Gastroesophageal sphincter (tissue), 3 donors: ENCODE data around the gene APOBEC3A.

Experiments used
- CTCF ChIP-seq, 4 experiments: fragments of 200-600 bp in 2 of 4; fragments of 450-650 bp in 2 of 4; sonication (generic) in 1 of 4; IDR thresholded peaks; one replicate each; pipeline ENCODE4 v1.5.1; 2017 to 2019; ENCODE audit warnings: antibody characterized with exemption in 4 of 4, mild to moderate bottlenecking in 2 of 4, moderate library complexity in 2 of 4
- EP300 ChIP-seq: sonication (generic); formaldehyde crosslinking; IDR thresholded peaks from one replicate; pipeline ENCODE4 v1.6.1; 2017; ENCODE audit warnings: antibody characterized with exemption, mild to moderate bottlenecking
- POLR2A ChIP-seq, 2 donors: fragments of 450-650 bp; IDR thresholded peaks; one replicate each; pipeline ENCODE4 v1.6.1; 2017; ENCODE audit warnings: antibody characterized with exemption in 2 of 2, mild to moderate bottlenecking in 2 of 2, moderate library complexity in 1 of 2
- POLR2AphosphoS5 ChIP-seq: sonication (generic); formaldehyde crosslinking; IDR thresholded peaks from one replicate; pipeline ENCODE4 v1.6.1; 2017; ENCODE audit warnings: antibody characterized with exemption

- TF ChIP-seq CTCF (IDR thresholded peaks at IDR 0.05) (no peak), POLR2A (IDR thresholded peaks at IDR 0.05) (no peak), EP300 (no peak), POLR2AphosphoS5 (no peak)
Observed at GRCh38 chr22:38942702-38943101, 14.7 kb upstream of the APOBEC3A start.
